ENCODE measurements around the gene HDHD5.

HDHD5 gene

DNA sequence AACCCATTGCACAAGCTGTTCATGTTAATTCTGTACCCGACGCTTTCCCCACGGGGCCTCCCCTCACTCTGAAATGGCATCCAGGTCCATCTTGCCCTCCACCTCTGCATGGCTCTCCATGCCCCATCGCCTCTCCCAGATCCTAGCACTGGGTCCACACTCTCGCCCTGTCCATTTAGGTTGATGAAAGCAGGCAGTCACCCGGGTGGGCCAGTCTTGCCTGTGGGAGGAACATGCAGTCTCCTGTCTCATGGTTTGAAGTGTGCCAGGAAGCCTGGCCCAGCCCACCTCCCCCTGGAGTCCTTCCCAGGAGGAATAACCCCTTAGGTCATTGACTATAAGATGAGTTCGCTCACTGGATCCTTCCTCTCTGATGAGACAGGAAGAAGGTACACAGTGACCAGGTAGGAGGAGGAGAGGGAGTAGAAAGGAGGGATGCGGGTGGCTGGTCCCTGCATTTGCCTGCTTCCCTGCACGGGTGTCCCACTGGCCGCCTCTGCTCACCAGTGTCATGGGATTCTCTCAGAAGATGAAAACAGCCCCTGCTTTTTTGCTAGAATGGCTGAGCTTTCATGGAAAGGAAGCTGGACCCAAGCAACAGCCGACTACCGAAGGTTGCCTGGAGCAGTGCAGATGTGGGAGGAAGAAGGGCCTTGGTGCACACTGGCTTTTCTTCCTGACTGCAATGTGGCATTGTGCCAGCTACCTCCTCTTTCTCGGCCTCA, 44.7 kb downstream of the HDHD5 start:
- DNase-seq (ENCODE audit: low spot score), result no peak
- no peak overlapping the region for H3K27ac ChIP-seq
- POLR2A ChIA-PET (ENCODE audit: low non-redundant PET), result no interaction called here
- CTCF ChIA-PET, result interaction anchor here (0.6 to 1.0 kb wide), 3 partner anchors 13 to 57 kb away, joined by 3 read pairs; no protein-coding TSS in a partner anchor
- no peak for TF ChIP-seq CTCF (conservative IDR thresholded peaks at IDR 0.05; ENCODE audit: low read depth)

DNA sequence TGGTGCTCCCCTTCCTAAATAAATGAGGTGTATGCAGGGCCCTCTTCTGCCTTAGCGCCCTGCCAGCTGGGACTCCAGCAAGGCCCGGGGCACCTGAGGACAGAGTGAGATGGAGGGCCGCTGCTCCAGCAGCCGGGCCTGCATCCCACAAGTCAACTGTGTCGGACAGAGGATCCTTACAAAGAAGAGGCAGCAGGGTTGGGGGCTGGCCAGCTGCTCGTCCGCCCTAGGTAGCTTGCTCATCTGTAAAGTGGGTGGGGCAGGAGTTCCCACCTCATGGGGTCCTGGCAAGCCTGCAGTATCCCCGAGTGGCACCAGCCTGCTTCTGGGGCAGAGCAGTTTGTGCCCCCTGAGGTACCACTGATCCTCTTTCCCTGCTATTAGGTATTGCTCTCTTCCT, 45.5 kb downstream of the HDHD5 start:
- DNase-seq (ENCODE audit: low spot score), result no peak
- POLR2A ChIA-PET (ENCODE audit: low non-redundant PET), result no interaction called here
- CTCF ChIA-PET, result no interaction called here

GRCh38 chr22:17112491-17113042, 46.5 kb downstream of the HDHD5 start:
- ChIA-PET POLR2A (ENCODE audit: low non-redundant PET) (no interaction called here), CTCF (no interaction called here)
- no peak for DNase-seq (ENCODE audit: low spot score)
- no peak for TF ChIP-seq CTCF (conservative IDR thresholded peaks at IDR 0.05; ENCODE audit: low read depth)
- H3K27ac ChIP-seq, result no peak overlapping the region

More for the DNA sequence above, 45.5 kb downstream of the HDHD5 start:
- TF ChIP-seq CTCF (conservative IDR thresholded peaks at IDR 0.05; ENCODE audit: low read depth), result no peak
- H3K27ac ChIP-seq, result no peak overlapping the region

- no peak overlapping the region for H3K27ac ChIP-seq
- TF ChIP-seq CTCF (conservative IDR thresholded peaks at IDR 0.05; ENCODE audit: low read depth), result no peak
- POLR2A ChIA-PET (ENCODE audit: low non-redundant PET), result no interaction called here
- DNase-seq (ENCODE audit: low spot score), result no peak
- CTCF ChIA-PET, result interaction anchor here (1.0 kb wide), 1 partner anchor 61 kb away, joined by 7 read pairs; no protein-coding TSS in a partner anchor
These were observed 48.1 kb downstream of the HDHD5 start for GRCh38 chr22:17110791-17111550.

DNA sequence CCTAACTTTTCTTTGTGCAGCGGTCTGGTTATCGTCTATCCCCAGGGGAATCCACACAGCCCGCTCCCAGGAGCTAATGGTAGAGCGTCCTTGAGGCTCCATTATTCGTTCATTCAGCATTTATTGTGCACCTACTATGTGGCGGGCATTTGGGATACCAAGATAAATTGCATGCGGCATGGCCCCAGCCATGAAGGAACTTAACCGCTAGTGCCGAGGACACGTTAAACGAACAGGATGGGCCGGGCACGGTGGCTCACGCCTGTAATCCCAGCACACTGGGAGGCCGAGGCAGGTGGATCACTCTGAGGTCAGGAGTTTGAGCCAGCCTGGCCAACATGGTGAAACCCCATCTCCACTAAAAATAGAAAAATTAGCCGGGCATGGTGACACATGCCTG, 49.1 kb downstream of the HDHD5 start:
- CTCF ChIA-PET, result interaction anchor here (1.0 kb wide), 1 partner anchor 62 kb away, joined by 7 read pairs; no protein-coding TSS in a partner anchor
- TF ChIP-seq CTCF (conservative IDR thresholded peaks at IDR 0.05; ENCODE audit: low read depth), result no peak
- H3K27ac ChIP-seq, result no peak overlapping the region
- DNase-seq (ENCODE audit: low spot score), result no peak
- POLR2A ChIA-PET (ENCODE audit: low non-redundant PET), result no interaction called here

GRCh38 chr22:17109113-17109865, 49.8 kb downstream of the HDHD5 start:
- TF ChIP-seq CTCF (conservative IDR thresholded peaks at IDR 0.05; ENCODE audit: low read depth), result no peak
- ChIA-PET POLR2A (ENCODE audit: low non-redundant PET) (no interaction called here), CTCF (no interaction called here)
- H3K27ac ChIP-seq, result no peak overlapping the region
- DNase-seq (ENCODE audit: low spot score), result no peak

Data from RWPE1 (cell line).